ENCODE measurements around the gene NKX1-2.

Gene NKX1-2

DNA sequence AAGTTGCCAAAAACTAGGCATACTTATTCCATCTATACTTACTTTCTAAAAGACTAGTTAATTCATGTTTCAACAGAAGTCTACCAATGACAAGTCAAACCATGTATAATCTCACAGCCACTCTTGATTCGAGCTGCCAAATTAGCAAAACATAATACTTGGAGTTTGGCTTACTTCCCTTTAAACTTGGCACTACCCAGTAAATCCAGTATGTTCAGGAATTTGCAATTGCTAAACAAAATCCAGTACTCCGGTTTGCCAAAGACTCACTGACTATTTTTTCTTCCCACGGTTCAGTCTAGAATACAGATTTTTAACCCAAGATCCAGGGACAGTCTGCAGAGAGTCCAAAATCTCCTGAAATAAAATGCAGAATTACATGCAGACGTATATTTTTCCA, 35.8 kb downstream of the NKX1-2 start:
- no peak for DNase-seq

DNA sequence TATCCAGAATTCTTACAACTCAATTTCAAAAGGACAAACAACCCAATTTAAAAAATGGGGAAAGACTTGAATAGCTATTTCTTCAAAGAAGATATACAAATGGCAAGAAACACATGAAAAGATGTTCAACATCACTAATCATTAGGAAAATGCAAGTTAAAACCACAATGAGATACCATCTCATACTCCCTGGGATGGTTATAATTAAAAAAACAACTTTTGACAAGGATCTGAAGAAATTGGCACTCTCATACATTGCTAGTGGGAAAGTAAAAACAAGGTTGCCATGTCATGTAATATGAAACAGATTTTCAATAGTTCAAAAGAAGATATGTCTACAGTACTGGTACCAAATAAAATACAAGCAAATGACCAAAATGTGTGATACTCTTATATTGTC, 40.1 kb downstream of the NKX1-2 start:
- DNase-seq: no peak

DNA sequence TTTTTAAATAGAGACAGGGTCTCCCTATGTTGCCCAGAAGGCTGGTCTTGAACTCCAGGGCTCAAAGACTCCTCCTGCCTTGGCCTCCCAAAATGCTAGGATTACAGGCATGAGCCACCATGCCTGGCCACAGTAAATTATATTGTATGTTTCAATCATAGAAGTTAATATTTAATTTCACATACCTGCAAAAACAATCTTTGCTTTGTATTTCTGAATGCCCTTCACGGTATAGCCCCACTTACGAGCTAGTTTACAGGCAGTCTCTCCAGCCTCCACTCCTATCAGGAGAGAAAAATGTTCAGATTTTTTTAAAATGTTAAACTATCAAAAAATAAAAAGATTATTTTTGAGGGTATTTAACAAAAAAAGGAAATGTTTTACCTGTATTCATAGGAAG, 41.5 kb downstream of the NKX1-2 start:
- DNase-seq: no peak

DNA sequence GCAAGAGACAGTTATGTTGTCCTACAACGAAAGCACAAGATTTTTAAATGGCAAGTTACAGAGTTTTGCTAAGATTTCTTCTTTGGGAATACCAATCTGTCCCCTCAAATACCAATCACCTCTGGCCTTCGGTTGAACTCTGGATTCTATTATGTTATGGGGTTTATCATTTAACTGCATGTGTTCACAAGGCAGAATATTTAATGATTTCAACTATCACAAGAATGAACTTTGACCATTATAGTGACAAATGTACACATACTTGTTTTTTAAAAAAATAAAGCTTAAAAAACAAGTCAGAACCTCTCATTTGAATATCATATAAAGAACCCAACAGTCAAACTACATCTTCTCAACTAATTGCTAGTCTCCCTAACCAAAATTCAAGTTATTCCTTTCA, 42.4 kb downstream of the NKX1-2 start:
- DNase-seq: no peak

DNA sequence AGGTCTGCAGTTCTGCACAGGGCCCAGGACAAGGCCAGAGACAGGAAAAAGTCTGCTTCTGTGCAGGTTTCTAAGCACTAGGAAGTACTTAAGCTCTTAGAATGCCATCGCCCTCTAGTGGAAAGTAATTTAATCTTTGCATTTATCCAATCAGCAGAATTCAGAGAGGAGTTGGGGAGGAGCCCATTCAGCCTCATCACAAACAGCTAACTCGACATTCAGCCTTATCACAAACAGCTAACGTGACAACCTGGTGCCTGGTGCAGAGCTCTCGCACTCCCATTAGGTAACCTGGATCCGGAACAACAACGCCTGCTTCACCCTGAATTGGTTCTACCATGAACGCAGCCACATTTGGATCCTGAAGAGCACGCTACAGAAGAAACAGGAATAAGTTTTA, 46.3 kb downstream of the NKX1-2 start:
- DNase-seq: peak; percentile 97

DNA sequence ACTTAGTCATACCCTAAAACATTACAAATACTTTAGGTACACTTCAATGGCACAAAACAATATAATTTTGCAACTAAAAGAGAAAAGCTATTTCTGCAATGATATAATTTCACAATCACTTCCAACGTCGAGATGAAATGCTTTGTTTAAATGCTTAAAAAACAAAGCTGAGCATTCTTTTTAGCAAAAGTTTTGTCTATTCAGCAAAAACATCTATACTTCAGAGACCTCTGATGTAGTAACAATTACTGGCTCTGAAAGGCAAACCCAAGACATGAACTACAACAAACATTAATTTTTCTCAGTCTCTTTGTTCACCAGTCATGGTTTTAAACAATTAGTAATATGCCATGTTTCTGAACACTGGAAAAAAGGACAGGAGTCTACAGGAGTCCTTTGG, 47.6 kb downstream of the NKX1-2 start:
- DNase-seq: no peak

DNA sequence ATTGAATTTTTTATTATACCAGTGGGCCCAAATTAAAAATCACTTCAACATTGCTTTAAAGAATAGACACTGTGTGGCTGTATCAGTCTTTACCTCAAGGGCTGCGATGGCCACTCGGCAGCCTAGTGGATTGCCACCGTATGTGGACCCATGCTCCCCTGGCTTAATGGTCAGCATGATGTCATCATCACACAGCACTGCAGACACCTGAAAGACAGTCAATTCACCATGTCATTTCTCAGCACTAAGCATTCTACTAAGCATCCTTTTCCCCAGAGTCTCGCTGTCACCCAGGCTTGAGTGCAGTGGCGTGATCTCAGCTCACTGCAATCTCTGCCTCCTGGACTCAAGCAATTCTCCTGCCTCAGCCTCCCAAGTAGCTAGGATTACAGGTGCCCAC, 48.2 kb downstream of the NKX1-2 start:
- DNase-seq: no peak
